WERI-Rb-1 (cell line): ENCODE measurements around the gene PACRGL.

ENCODE experiments used
- DNase-seq: peaks from one replicate; pipeline ENCODE4 v3.0.0-alpha.2; 2020
- H3K27ac ChIP-seq: fragments of 250-450 bp; sonication (Bioruptor Pico); 2 replicates; pipeline ENCODE4 v1.5.1; 2020; ENCODE audit warnings: mild to moderate bottlenecking, moderate library complexity
- H3K27me3 ChIP-seq: fragments of 250-450 bp; sonication (Bioruptor Pico); 2 replicates; pipeline ENCODE4 v1.5.1; 2021; ENCODE audit warnings: mild to moderate bottlenecking, low read depth, moderate library complexity; ENCODE audit not compliant: insufficient read depth, severe bottlenecking
- H3K36me3 ChIP-seq: fragments of 250-450 bp; sonication (Bioruptor Pico); 2 replicates; pipeline ENCODE4 v1.5.1; 2020; ENCODE audit warnings: mild to moderate bottlenecking, moderate library complexity
- H3K4me3 ChIP-seq: 2 replicates; pipeline ENCODE4 v1.5.1; 2011; ENCODE audit warnings: low read depth, mild to moderate bottlenecking, control low read depth, low read length
- H3K9me3 ChIP-seq: fragments of 250-450 bp; sonication (Bioruptor Pico); 2 replicates; pipeline ENCODE4 v1.5.1; 2021; ENCODE audit warnings: mild to moderate bottlenecking, moderate library complexity; ENCODE audit not compliant: severe bottlenecking
- TF ChIP-seq, protein P1 (sequence below): IDR thresholded peaks from 2 replicates; pipeline ENCODE4 v1.5.1; 2011; ENCODE audit warnings: low read depth, mild to moderate bottlenecking, control low read depth, inconsistent platforms, low read length

The PACRGL gene

GRCh38 chr4:20700007-20700761 is at the start of gene PACRGL:
Gene PACRGL (plus strand): TSS chr4:20700458. CDS start chr4:20704482, 4,024 bp downstream.
- TF ChIP-seq, protein P1, sequence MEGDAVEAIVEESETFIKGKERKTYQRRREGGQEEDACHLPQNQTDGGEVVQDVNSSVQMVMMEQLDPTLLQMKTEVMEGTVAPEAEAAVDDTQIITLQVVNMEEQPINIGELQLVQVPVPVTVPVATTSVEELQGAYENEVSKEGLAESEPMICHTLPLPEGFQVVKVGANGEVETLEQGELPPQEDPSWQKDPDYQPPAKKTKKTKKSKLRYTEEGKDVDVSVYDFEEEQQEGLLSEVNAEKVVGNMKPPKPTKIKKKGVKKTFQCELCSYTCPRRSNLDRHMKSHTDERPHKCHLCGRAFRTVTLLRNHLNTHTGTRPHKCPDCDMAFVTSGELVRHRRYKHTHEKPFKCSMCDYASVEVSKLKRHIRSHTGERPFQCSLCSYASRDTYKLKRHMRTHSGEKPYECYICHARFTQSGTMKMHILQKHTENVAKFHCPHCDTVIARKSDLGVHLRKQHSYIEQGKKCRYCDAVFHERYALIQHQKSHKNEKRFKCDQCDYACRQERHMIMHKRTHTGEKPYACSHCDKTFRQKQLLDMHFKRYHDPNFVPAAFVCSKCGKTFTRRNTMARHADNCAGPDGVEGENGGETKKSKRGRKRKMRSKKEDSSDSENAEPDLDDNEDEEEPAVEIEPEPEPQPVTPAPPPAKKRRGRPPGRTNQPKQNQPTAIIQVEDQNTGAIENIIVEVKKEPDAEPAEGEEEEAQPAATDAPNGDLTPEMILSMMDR = no peak
- H3K27ac ChIP-seq = peak within 1 kb of the TSS; percentile 89

DNA sequence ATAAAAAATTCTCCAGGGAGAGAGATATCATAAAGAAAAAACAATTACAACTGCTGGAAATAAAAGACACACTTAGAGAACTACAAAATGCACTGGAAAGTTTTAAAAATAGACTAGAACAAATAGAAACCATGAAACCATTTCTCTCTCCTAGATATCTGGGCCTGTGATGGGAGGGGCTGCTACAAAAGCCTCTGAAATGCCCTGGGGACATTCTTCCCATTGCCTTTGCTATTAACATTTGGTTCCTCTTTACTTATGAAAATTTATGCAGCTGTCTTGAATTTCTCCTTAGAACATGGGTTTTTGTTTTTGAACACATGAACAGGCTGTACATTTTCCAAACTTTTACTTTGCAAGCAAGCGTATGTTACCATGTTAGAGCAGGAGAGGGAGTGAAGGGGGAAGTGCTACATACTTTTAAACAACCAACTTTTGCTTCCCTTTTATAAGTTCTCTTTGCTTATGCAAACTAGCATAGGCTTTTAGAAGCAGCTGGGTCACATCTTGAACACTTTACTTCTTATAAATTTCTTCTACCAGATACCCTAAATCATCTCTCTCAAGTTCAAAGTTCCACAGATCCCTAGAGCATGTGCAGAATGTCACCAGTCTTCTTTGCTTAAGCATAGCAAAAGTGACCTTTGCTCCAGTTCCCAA is 47.9 kb upstream of the PACRGL start:
- Histone ChIP-seq H3K27me3 (no peaks in the 10 kb centered on the region), H3K9me3 (peaks cover 4% of the 10 kb centered on the region), H3K4me3 (no peak overlapping the region), H3K36me3 (no peaks in the 10 kb centered on the region), H3K27ac (no peak overlapping the region)
- no peak for DNase-seq
- TF ChIP-seq, protein P1 = no peak

More at GRCh38 chr4:20700007-20700761, at the start of gene PACRGL:
- no peaks in the 10 kb centered on the region for H3K9me3 ChIP-seq
- peak within 1 kb of the TSS; percentile 77 for H3K4me3 ChIP-seq
- DNase-seq = peak; percentile 97
- peaks cover 13% of the 10 kb centered on the region for H3K36me3 ChIP-seq
- H3K27me3 ChIP-seq = no peaks in the 10 kb centered on the region

DNA sequence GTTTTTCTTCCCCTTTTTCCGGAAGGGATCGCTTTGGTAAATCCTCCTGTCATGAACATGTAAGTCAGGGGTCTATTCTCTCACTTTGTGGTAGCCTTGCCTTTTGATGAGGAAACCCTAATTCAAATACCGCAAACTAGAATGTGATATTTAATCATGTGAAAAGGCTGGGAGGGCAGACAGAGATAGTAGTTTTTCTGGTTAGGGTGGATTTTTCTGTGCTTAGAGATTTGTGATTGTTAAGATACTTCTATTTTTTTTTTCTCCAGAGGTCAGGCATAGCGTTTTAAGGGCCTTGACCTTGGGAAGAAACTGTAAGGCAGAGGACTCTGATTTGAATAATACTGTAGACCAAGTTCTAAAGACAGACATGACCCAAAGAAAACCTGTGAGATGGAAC is 41.8 kb upstream of the PACRGL start:
- DNase-seq = no peak
- Histone ChIP-seq H3K27ac (no peak overlapping the region), H3K27me3 (no peaks in the 10 kb centered on the region), H3K36me3 (no peaks in the 10 kb centered on the region), H3K4me3 (no peak overlapping the region), H3K9me3 (no peaks in the 10 kb centered on the region)
- TF ChIP-seq, protein P1 = no peak

GRCh38 chr4:20662851-20663250 is 37.4 kb upstream of the PACRGL start:
- H3K27ac ChIP-seq = no peak overlapping the region
- H3K36me3 ChIP-seq = no peaks in the 10 kb centered on the region
- TF ChIP-seq, protein P1 = no peak
- DNase-seq = no peak
- H3K4me3 ChIP-seq = no peak overlapping the region
- H3K27me3 ChIP-seq = no peaks in the 10 kb centered on the region
- no peaks in the 10 kb centered on the region for H3K9me3 ChIP-seq

- DNase-seq = no peak
- TF ChIP-seq, protein P1 = no peak
- Histone ChIP-seq H3K36me3 (no peaks in the 10 kb centered on the region), H3K9me3 (no peaks in the 10 kb centered on the region), H3K27me3 (no peaks in the 10 kb centered on the region), H3K4me3 (no peak overlapping the region), H3K27ac (no peak overlapping the region)
Observed at GRCh38 chr4:20666012-20666860, 34.0 kb upstream of the PACRGL start.
